Ovary (tissue), 3 donors: ENCODE measurements around the gene FIG4.

ENCODE experiments used
- POLR2A ChIP-seq: fragments of 450-650 bp; IDR thresholded peaks from one replicate; pipeline ENCODE4 v1.6.1; 2017; ENCODE audit warnings: antibody characterized with exemption, mild to moderate bottlenecking, moderate library complexity
- TF ChIP-seq, protein P1 (sequence below), 3 donors: fragments of 450-650 bp in 2 of 3; fragments of 200-600 bp in 1 of 3; IDR thresholded peaks; one replicate each; pipeline versions ENCODE4 v1.5.1 to v1.8.0; 2016 to 2022; ENCODE audit warnings: antibody characterized with exemption in 3 of 3, mild to moderate bottlenecking in 1 of 3
- donor health status: DM: no; HTN: no; CAD: no.

- TF ChIP-seq, protein P1, sequence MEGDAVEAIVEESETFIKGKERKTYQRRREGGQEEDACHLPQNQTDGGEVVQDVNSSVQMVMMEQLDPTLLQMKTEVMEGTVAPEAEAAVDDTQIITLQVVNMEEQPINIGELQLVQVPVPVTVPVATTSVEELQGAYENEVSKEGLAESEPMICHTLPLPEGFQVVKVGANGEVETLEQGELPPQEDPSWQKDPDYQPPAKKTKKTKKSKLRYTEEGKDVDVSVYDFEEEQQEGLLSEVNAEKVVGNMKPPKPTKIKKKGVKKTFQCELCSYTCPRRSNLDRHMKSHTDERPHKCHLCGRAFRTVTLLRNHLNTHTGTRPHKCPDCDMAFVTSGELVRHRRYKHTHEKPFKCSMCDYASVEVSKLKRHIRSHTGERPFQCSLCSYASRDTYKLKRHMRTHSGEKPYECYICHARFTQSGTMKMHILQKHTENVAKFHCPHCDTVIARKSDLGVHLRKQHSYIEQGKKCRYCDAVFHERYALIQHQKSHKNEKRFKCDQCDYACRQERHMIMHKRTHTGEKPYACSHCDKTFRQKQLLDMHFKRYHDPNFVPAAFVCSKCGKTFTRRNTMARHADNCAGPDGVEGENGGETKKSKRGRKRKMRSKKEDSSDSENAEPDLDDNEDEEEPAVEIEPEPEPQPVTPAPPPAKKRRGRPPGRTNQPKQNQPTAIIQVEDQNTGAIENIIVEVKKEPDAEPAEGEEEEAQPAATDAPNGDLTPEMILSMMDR (IDR thresholded peaks at IDR 0.05) = no peak
- TF ChIP-seq POLR2A = no peak
Observed at GRCh38 chr6:109718991-109719390, 27.9 kb downstream of the FIG4 start.
